ENCODE measurements around the gene STXBP4.

DNA sequence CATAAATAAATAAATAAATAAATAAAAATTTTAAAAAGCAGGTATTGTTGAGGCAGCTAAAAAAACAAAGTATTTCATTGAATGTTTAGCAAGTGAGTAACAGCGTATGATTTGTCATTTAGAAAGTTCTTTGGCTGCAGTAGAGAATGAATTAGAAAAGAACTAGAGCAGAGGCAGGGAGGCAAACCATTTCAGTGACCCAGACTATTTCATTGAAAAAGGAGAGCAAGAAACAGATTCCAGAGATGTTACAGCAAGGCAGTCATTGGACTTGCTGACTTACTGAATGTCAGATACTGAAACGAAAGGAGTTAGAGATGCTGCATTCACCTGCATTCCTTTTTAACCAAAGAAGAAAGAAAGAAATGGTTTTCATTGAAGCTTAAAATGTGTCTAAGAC is 190.7 kb downstream of the STXBP4 start:
- TF ChIP-seq ZNF219 (CRISPR knock-in tag; IDR thresholded peaks at IDR 0.05; ENCODE audit: borderline replicate concordance) (no peak), ESRRA (CRISPR knock-in tag; IDR thresholded peaks at IDR 0.05; ENCODE audit: borderline replicate concordance) (no peak)
- TF ChIP-seq, protein P1, sequence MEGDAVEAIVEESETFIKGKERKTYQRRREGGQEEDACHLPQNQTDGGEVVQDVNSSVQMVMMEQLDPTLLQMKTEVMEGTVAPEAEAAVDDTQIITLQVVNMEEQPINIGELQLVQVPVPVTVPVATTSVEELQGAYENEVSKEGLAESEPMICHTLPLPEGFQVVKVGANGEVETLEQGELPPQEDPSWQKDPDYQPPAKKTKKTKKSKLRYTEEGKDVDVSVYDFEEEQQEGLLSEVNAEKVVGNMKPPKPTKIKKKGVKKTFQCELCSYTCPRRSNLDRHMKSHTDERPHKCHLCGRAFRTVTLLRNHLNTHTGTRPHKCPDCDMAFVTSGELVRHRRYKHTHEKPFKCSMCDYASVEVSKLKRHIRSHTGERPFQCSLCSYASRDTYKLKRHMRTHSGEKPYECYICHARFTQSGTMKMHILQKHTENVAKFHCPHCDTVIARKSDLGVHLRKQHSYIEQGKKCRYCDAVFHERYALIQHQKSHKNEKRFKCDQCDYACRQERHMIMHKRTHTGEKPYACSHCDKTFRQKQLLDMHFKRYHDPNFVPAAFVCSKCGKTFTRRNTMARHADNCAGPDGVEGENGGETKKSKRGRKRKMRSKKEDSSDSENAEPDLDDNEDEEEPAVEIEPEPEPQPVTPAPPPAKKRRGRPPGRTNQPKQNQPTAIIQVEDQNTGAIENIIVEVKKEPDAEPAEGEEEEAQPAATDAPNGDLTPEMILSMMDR (IDR thresholded peaks at IDR 0.05), result no peak

Data from WTC11 (cell line).